ENCODE data around the gene MMADHC. TPM values are rescaled to one million over a fixed set of nuclear protein-coding genes. Genes with fewer than 3 reads are reported as not detected.

The MMADHC gene
- total RNA-seq, 2 experiments from 2014 or later: 130 to 132 TPM

- H3K4me1 Mint-ChIP-seq (ENCODE audit: low read depth): peaks cover 22% of the 10 kb centered on the region
- ATAC-seq: no peak
- no peaks in the 10 kb centered on the region for H3K9me3 Mint-ChIP-seq
- DNase-seq: no peak
- H3K27me3 Mint-ChIP-seq: peaks cover 2% of the 10 kb centered on the region
- ChIA-PET CTCF (interaction anchor here (1.5 to 1.8 kb wide), 3 partner anchors 13 to 1638 kb away, joined by 4 to 6 read pairs (median 4); partner anchors contain the start of gene MMADHC), POLR2A (interaction anchor here (0.6 kb wide), 1 partner anchor 1807 kb away, joined by 3 read pairs; no protein-coding TSS in a partner anchor)
- intact Hi-C loops (cut with micrococcal nuclease): no loop called here
- no peak overlapping the region for H3K27ac Mint-ChIP-seq
- H3K36me3 Mint-ChIP-seq (ENCODE audit: low read depth): no peaks in the 10 kb centered on the region
- TF ChIP-seq CTCF (IDR thresholded peaks at IDR 0.05): no peak
- H3K4me3 Mint-ChIP-seq: no peak overlapping the region
Observed at GRCh38 chr2:149601141-149601796, 13.7 kb upstream of the MMADHC start.

- intact Hi-C loops (cut with micrococcal nuclease): loop anchor here (2.0 to 10.0 kb wide), 4 partner anchors 890 to 1667 kb away; partner anchors contain the start of genes RBM43 and RND3
- peak; percentile 71 for TF ChIP-seq CTCF (IDR thresholded peaks at IDR 0.05)
- H3K36me3 Mint-ChIP-seq (ENCODE audit: low read depth): no peaks in the 10 kb centered on the region
- ChIA-PET POLR2A (interaction anchor here (2.6 kb wide), 1 partner anchor 11 kb away, joined by 6 read pairs; no protein-coding TSS in a partner anchor), CTCF (interaction anchor here (0.9 to 4.9 kb wide), 7 partner anchors 9 to 1642 kb away, joined by 3 to 22 read pairs (median 3); partner anchors contain the start of gene MMADHC)
- ATAC-seq: peak; percentile 100
- H3K9me3 Mint-ChIP-seq: no peaks in the 10 kb centered on the region
- H3K27ac Mint-ChIP-seq: peak overlapping the region; percentile 44
- H3K27me3 Mint-ChIP-seq: peaks cover 9% of the 10 kb centered on the region
- H3K4me3 Mint-ChIP-seq: peak overlapping the region; percentile 14
- H3K4me1 Mint-ChIP-seq (ENCODE audit: low read depth): peaks cover 22% of the 10 kb centered on the region
- DNase-seq: peak; percentile 59
Observed at GRCh38 chr2:149597668-149598326, 10.2 kb upstream of the MMADHC start.

- H3K4me3 Mint-ChIP-seq: no peak overlapping the region
- H3K27ac Mint-ChIP-seq: no peak overlapping the region
- peaks cover 11% of the 10 kb centered on the region for H3K27me3 Mint-ChIP-seq
- H3K4me1 Mint-ChIP-seq (ENCODE audit: low read depth): peaks cover 22% of the 10 kb centered on the region
- ATAC-seq (peak; percentile 3), DNase-seq (no peak)
- intact Hi-C loops (cut with micrococcal nuclease): loop anchor here (2.0 to 10.0 kb wide), 4 partner anchors 890 to 1668 kb away; partner anchors contain the start of genes RBM43 and RND3
- H3K36me3 Mint-ChIP-seq (ENCODE audit: low read depth): no peaks in the 10 kb centered on the region
- no peaks in the 10 kb centered on the region for H3K9me3 Mint-ChIP-seq
- no peak for TF ChIP-seq CTCF (IDR thresholded peaks at IDR 0.05)
- CTCF ChIA-PET: interaction anchor here (1.0 to 4.9 kb wide), 6 partner anchors 11 to 1642 kb away, joined by 3 to 22 read pairs (median 3); partner anchors contain the start of gene MMADHC
- POLR2A ChIA-PET: interaction anchor here (2.6 kb wide), 1 partner anchor 11 kb away, joined by 6 read pairs; no protein-coding TSS in a partner anchor
Observed at GRCh38 chr2:149597050-149597667, 9.6 kb upstream of the MMADHC start.

GRCh38 chr2:149596471-149596870 is 8.9 kb upstream of the MMADHC start:
- Mint-ChIP-seq H3K4me3 (no peak overlapping the region), H3K27me3 (peaks cover 14% of the 10 kb centered on the region), H3K9me3 (no peaks in the 10 kb centered on the region), H3K4me1 (ENCODE audit: low read depth) (peaks cover 16% of the 10 kb centered on the region), H3K36me3 (ENCODE audit: low read depth) (no peaks in the 10 kb centered on the region), H3K27ac (no peak overlapping the region)
- no peak for ATAC-seq
- ChIA-PET CTCF (interaction anchor here (1.0 to 4.9 kb wide), 5 partner anchors 10 to 1642 kb away, joined by 3 to 22 read pairs (median 3); partner anchors contain the start of gene MMADHC), POLR2A (interaction anchor here (2.6 kb wide), 1 partner anchor 10 kb away, joined by 6 read pairs; no protein-coding TSS in a partner anchor)
- intact Hi-C loops (cut with micrococcal nuclease): loop anchor here (2.0 to 10.0 kb wide), 4 partner anchors 891 to 1668 kb away; partner anchors contain the start of genes RBM43 and RND3
- TF ChIP-seq CTCF (IDR thresholded peaks at IDR 0.05): no peak
- DNase-seq: no peak
